HEK293 (cell line): ENCODE measurements around the gene UBXN11.

ENCODE experiments used
- CTCF ChIA-PET: fragments of 350-600 bp; formaldehyde crosslinking; extraction: SDS; loops from one replicate; lab custom pipeline; 2021; ENCODE audit warnings: antibody characterized with exemption; lab: Yijun Ruan, JAX
- POLR2A ChIA-PET: fragments of 300-600 bp; formaldehyde crosslinking; extraction: SDS; loops from one replicate; lab custom pipeline; 2020; ENCODE audit warnings: antibody characterized with exemption, inconsistent platforms; lab: Yijun Ruan, JAX
- H3K27ac ChIP-seq: fragments of 200-500 bp; sonication (Bioruptor generic); 2 replicates; pipeline ENCODE4 v1.5.1; 2014; ENCODE audit warnings: low read depth, low read length, control low read depth, inconsistent platforms; ENCODE audit errors: extremely low read depth
- H3K36me3 ChIP-seq, 2 experiments: fragments of 200-500 bp in 1 of 2; sonication (Bioruptor generic) in 1 of 2; 1 replicate in 1 of 2; 2 replicates in 1 of 2; pipeline ENCODE4 v1.5.1; 2014 to 2017; ENCODE audit warnings: inconsistent platforms in 2 of 2, low read length in 2 of 2; ENCODE audit not compliant: control insufficient read depth in 2 of 2, insufficient read depth in 1 of 2
- H3K4me1 ChIP-seq: fragments of 200-500 bp; sonication (Bioruptor generic); 2 replicates; pipeline ENCODE4 v1.5.1; 2014; ENCODE audit warnings: mild to moderate bottlenecking, low read length, inconsistent platforms; ENCODE audit not compliant: control insufficient read depth, insufficient read depth
- H3K4me3 ChIP-seq: 2 replicates; pipeline ENCODE4 v1.5.1; 2011; ENCODE audit warnings: low read depth, mild to moderate bottlenecking, control low read depth, low read length, moderate library complexity
- H3K9me3 ChIP-seq: fragments of 200-500 bp; sonication (Bioruptor generic); 2 replicates; pipeline ENCODE4 v1.5.1; 2014; ENCODE audit warnings: low read depth, low read length, inconsistent platforms; ENCODE audit not compliant: control insufficient read depth, insufficient read depth
- EGR2 ChIP-seq: fragments of 450-650 bp; formaldehyde crosslinking; IDR thresholded peaks from 2 replicates; pipeline ENCODE4 v1.5.1; 2016; ENCODE audit warnings: low read depth, missing biosample characterization, missing genetic modification characterization
- KLF16 ChIP-seq: fragments of 450-650 bp; formaldehyde crosslinking; IDR thresholded peaks from 2 replicates; pipeline ENCODE4 v1.5.1; 2017; ENCODE audit warnings: missing biosample characterization, missing genetic modification characterization
- KLF17 ChIP-seq: fragments of 450-650 bp; formaldehyde crosslinking; IDR thresholded peaks from 2 replicates; pipeline ENCODE4 v1.5.1; 2016; ENCODE audit warnings: missing biosample characterization, missing genetic modification characterization
- ZBTB26 ChIP-seq: fragments of 450-650 bp; formaldehyde crosslinking; optimal IDR thresholded peaks from 2 replicates; pipeline ENCODE3; 2016; ENCODE audit warnings: missing biosample characterization, mild to moderate bottlenecking, missing genetic modification characterization
- ZFP3 ChIP-seq: fragments of 450-650 bp; formaldehyde crosslinking; IDR thresholded peaks from 2 replicates; pipeline ENCODE4 v1.5.1; 2016; ENCODE audit warnings: low read depth, missing biosample characterization, missing genetic modification characterization
- ZNF121 ChIP-seq: fragments of 450-650 bp; formaldehyde crosslinking; IDR thresholded peaks from 2 replicates; pipeline ENCODE4 v1.5.1; 2016; ENCODE audit warnings: missing biosample characterization, missing genetic modification characterization
- ZNF174 ChIP-seq: fragments of 450-650 bp; formaldehyde crosslinking; IDR thresholded peaks from 2 replicates; pipeline ENCODE4 v1.5.0; 2017; ENCODE audit warnings: missing biosample characterization, mild to moderate bottlenecking, missing genetic modification characterization
- ZNF280D ChIP-seq: fragments of 450-650 bp; formaldehyde crosslinking; IDR thresholded peaks from 2 replicates; pipeline ENCODE4 v1.5.1; 2016; ENCODE audit warnings: missing biosample characterization, missing genetic modification characterization
- ZNF335 ChIP-seq: fragments of 450-650 bp; formaldehyde crosslinking; conservative IDR thresholded peaks from 2 replicates; pipeline ENCODE4 v1.5.1; 2016; ENCODE audit warnings: missing biosample characterization, missing genetic modification characterization
- ZNF426 ChIP-seq: fragments of 450-650 bp; formaldehyde crosslinking; IDR thresholded peaks from 2 replicates; pipeline ENCODE4 v1.5.1; 2017; ENCODE audit warnings: missing biosample characterization, missing genetic modification characterization, mild to moderate bottlenecking, inconsistent platforms, moderate library complexity
- ZNF449 ChIP-seq: fragments of 450-650 bp; formaldehyde crosslinking; IDR thresholded peaks from 2 replicates; pipeline ENCODE4 v1.5.1; 2017; ENCODE audit warnings: missing biosample characterization, mild to moderate bottlenecking, missing genetic modification characterization, moderate library complexity
- ZNF48 ChIP-seq: fragments of 450-650 bp; formaldehyde crosslinking; IDR thresholded peaks from 2 replicates; pipeline ENCODE4 v1.5.1; 2016; ENCODE audit warnings: missing biosample characterization, missing genetic modification characterization
- ZNF530 ChIP-seq: fragments of 450-650 bp; formaldehyde crosslinking; IDR thresholded peaks from 2 replicates; pipeline ENCODE4 v1.5.1; 2016; ENCODE audit warnings: low read depth, missing biosample characterization, missing genetic modification characterization
- ZNF561 ChIP-seq: fragments of 450-650 bp; IDR thresholded peaks from 2 replicates; pipeline ENCODE4 v1.5.1; 2018; ENCODE audit warnings: missing biosample characterization, missing genetic modification characterization, borderline replicate concordance
- ZNF623 ChIP-seq: fragments of 450-650 bp; formaldehyde crosslinking; IDR thresholded peaks from 2 replicates; pipeline ENCODE4 v1.5.1; 2016; ENCODE audit warnings: missing biosample characterization, missing genetic modification characterization
- ZNF639 ChIP-seq: fragments of 450-650 bp; formaldehyde crosslinking; IDR thresholded peaks from 2 replicates; pipeline ENCODE4 v1.5.1; 2016; ENCODE audit warnings: missing biosample characterization, missing genetic modification characterization
- ZNF707 ChIP-seq: fragments of 450-650 bp; formaldehyde crosslinking; IDR thresholded peaks from 2 replicates; pipeline ENCODE4 v1.5.1; 2016; ENCODE audit warnings: missing biosample characterization, missing genetic modification characterization
- ZNF776 ChIP-seq: fragments of 450-650 bp; formaldehyde crosslinking; IDR thresholded peaks from 2 replicates; pipeline ENCODE4 v1.5.0; 2017; ENCODE audit warnings: missing biosample characterization, missing genetic modification characterization, borderline replicate concordance

The UBXN11 gene

GRCh38 chr1:26295194-26296138 is 11.0 kb downstream of the UBXN11 start:
- Histone ChIP-seq H3K36me3 (peaks cover 0 to 32% of the 10 kb centered on the region in 2 experiments; a peak in 1 of 3 replicates), H3K9me3 (no peaks in the 10 kb centered on the region), H3K4me1 (no peaks in the 10 kb centered on the region), H3K27ac (no peak overlapping the region), H3K4me3 (no peak overlapping the region)
- TF ChIP-seq ZNF426 (tag by site-specific recombination) (no peak), ZNF174 (tag by site-specific recombination) (no peak), KLF17 (tag by site-specific recombination) (no peak), ZNF449 (tag by site-specific recombination) (no peak), ZNF561 (tag by site-specific recombination) (no peak), ZNF639 (tag by site-specific recombination) (no peak), ZNF335 (tag by site-specific recombination) (no peak), ZNF121 (tag by site-specific recombination) (no peak), ZNF707 (no peak), ZNF48 (tag by site-specific recombination) (no peak), EGR2 (tag by site-specific recombination) (no peak), ZFP3 (no peak), ZBTB26 (no peak), ZNF530 (tag by site-specific recombination) (no peak), ZNF280D (no peak), ZNF623 (no peak), KLF16 (tag by site-specific recombination) (no peak), ZNF776 (no peak)
- CTCF ChIA-PET = interaction anchor here (0.6 to 2.5 kb wide), 4 partner anchors 9 to 35 kb away, joined by 3 to 15 read pairs (median 6); no protein-coding TSS in a partner anchor
- POLR2A ChIA-PET = no interaction called here
